IMR-90 (cell line): ENCODE measurements around the gene SIK2. TPM values are rescaled to one million over a fixed set of nuclear protein-coding genes. Genes with fewer than 3 reads are reported as not detected.

Experiments used
- ATAC-seq: fragments of 200-7000 bp; cut with Tn5 transposase; 2 replicates; pipeline ENCODE4 v1.9.1; 2020; ENCODE audit warnings: low read depth, mild to moderate bottlenecking, moderate library complexity
- BruUV-seq: library from RNA; stranded (reverse); fragments of 400-500 nt; replicated peaks from 2 replicates; lab custom pipeline; 2021; lab: Mats Ljungman, UMichigan
- CTCF ChIA-PET: fragments of 300-600 bp; formaldehyde crosslinking; extraction: SDS; loops from one replicate; lab custom pipeline; 2021; ENCODE audit warnings: antibody characterized with exemption; lab: Yijun Ruan, JAX
- POLR2A ChIA-PET: fragments of 300-600 bp; sonication (Branson Sonifier 250); formaldehyde crosslinking; loops from one replicate; lab custom pipeline; 2022; ENCODE audit warnings: antibody characterized with exemption; ENCODE audit not compliant: unreplicated experiment; lab: Charles Lee
- DNase-seq: peaks from one replicate; pipeline ENCODE4 v3.0.0; 2013
- H2AFZ ChIP-seq: replicated peaks from 2 replicates; pipeline ENCODE3; 2013; ENCODE audit warnings: low read length, mild to moderate bottlenecking; ENCODE audit not compliant: poor library complexity
- H2AK5ac ChIP-seq: 2 replicates; pipeline ENCODE4 v1.6.1; 2013; ENCODE audit warnings: low read depth, low read length, inconsistent platforms
- H2AK9ac ChIP-seq: replicated peaks from 2 replicates; pipeline ENCODE3; 2013; ENCODE audit warnings: mild to moderate bottlenecking, low read depth, low read length, moderate library complexity; ENCODE audit not compliant: poor library complexity
- H2BK120ac ChIP-seq: 2 replicates; pipeline ENCODE4 v1.6.1; 2013; ENCODE audit warnings: low read depth, low read length, inconsistent platforms
- H2BK15ac ChIP-seq: 3 replicates; pipeline ENCODE4 v1.6.1; 2013; ENCODE audit warnings: low read depth, low read length, inconsistent platforms
- H2BK20ac ChIP-seq: 2 replicates; pipeline ENCODE4 v1.6.1; 2013; ENCODE audit warnings: low read depth, mild to moderate bottlenecking, inconsistent platforms, low read length, moderate library complexity
- H2BK5ac ChIP-seq: 2 replicates; pipeline ENCODE4 v1.6.1; 2013; ENCODE audit warnings: mild to moderate bottlenecking, low read depth, low read length, inconsistent platforms; ENCODE audit not compliant: poor library complexity, severe bottlenecking
- H3K14ac ChIP-seq: replicated peaks from 2 replicates; pipeline ENCODE4 v1.6.1; 2013; ENCODE audit warnings: low read depth, low read length, inconsistent platforms
- H3K18ac ChIP-seq: 2 replicates; pipeline ENCODE4 v1.6.1; 2013; ENCODE audit warnings: low read depth, low read length, control low read depth
- H3K23ac ChIP-seq: 2 replicates; pipeline ENCODE4 v1.6.1; 2013; ENCODE audit warnings: low read depth, low read length, inconsistent platforms
- H3K27ac ChIP-seq: 2 replicates; pipeline ENCODE4 v1.5.1; 2013; ENCODE audit warnings: mild to moderate bottlenecking, control low read depth, low read length; ENCODE audit not compliant: insufficient read depth
- H3K27me3 ChIP-seq: 2 replicates; pipeline ENCODE4 v1.6.1; 2013; ENCODE audit warnings: low read length; ENCODE audit not compliant: control insufficient read depth, insufficient read depth
- H3K36me3 ChIP-seq: 2 replicates; pipeline ENCODE4 v1.6.1; 2013; ENCODE audit warnings: low read length, mixed read lengths; ENCODE audit not compliant: control insufficient read depth, insufficient read depth
- H3K4ac ChIP-seq: 2 replicates; pipeline ENCODE4 v1.6.1; 2013; ENCODE audit warnings: low read depth, low read length, inconsistent platforms
- H3K4me1 ChIP-seq: 2 replicates; pipeline ENCODE4 v1.6.1; 2013; ENCODE audit warnings: low read length, mixed read lengths; ENCODE audit not compliant: control insufficient read depth, insufficient read depth
- H3K4me2 ChIP-seq: 2 replicates; pipeline ENCODE4 v1.6.1; 2013; ENCODE audit warnings: low read depth, mild to moderate bottlenecking, control low read depth, low read length, moderate library complexity
- H3K4me3 ChIP-seq: 2 replicates; pipeline ENCODE4 v1.5.1; 2013; ENCODE audit warnings: low read depth, mild to moderate bottlenecking, control low read depth, low read length, moderate library complexity; ENCODE audit not compliant: insufficient read depth
- H3K56ac ChIP-seq: 2 replicates; pipeline ENCODE4 v1.6.1; 2013; ENCODE audit warnings: low read length, inconsistent platforms; ENCODE audit not compliant: insufficient read depth; ENCODE audit errors: extremely low read depth
- H3K79me1 ChIP-seq, 2 experiments: 2 replicates each; pipeline ENCODE4 v1.6.1; 2013; ENCODE audit warnings: low read length in 2 of 2, inconsistent platforms in 1 of 2, low read depth in 1 of 2
- H3K9ac ChIP-seq: 2 replicates; pipeline ENCODE4 v1.6.1; 2013; ENCODE audit warnings: low read depth, low read length, control low read depth
- H3K9me1 ChIP-seq: 2 replicates; pipeline ENCODE4 v1.6.1; 2013; ENCODE audit warnings: low read length, inconsistent platforms; ENCODE audit not compliant: insufficient read depth
- H3K9me3 ChIP-seq: 2 replicates; pipeline ENCODE4 v1.6.1; 2013; ENCODE audit warnings: low read length; ENCODE audit not compliant: control insufficient read depth, insufficient read depth
- H4K20me1 ChIP-seq: 2 replicates; pipeline ENCODE4 v1.6.1; 2013; ENCODE audit warnings: low read length, inconsistent platforms; ENCODE audit not compliant: insufficient read depth
- H4K5ac ChIP-seq: 2 replicates; pipeline ENCODE4 v1.6.1; 2013; ENCODE audit warnings: mild to moderate bottlenecking, low read depth, low read length, control low read depth
- H4K8ac ChIP-seq, 2 experiments: 2 replicates each; pipeline ENCODE4 v1.6.1; 2013; ENCODE audit warnings: low read depth in 2 of 2, low read length in 2 of 2, control low read depth in 1 of 2, inconsistent platforms in 1 of 2
- H4K91ac ChIP-seq: 2 replicates; pipeline ENCODE4 v1.6.1; 2013; ENCODE audit warnings: low read depth, low read length, inconsistent platforms; ENCODE audit not compliant: insufficient read depth
- BHLHE40 ChIP-seq: fragments of 150-350 bp; IDR thresholded peaks from 2 replicates; pipeline ENCODE4 v1.6.1; 2016; ENCODE audit warnings: mild to moderate bottlenecking, low read depth, low read length
- CEBPB ChIP-seq: IDR thresholded peaks from 2 replicates; pipeline ENCODE4 v1.6.1; 2012; ENCODE audit warnings: low read depth, low read length, improper control_type of control experiment
- CHD1 ChIP-seq: IDR thresholded peaks from 2 replicates; pipeline ENCODE4 v1.6.1; 2012; ENCODE audit warnings: low read depth, low read length, improper control_type of control experiment
- CTCF ChIP-seq: conservative IDR thresholded peaks from 2 replicates; pipeline ENCODE4 v1.5.1; 2012; ENCODE audit warnings: mild to moderate bottlenecking, low read depth, low read length, improper control_type of control experiment
- ELK1 ChIP-seq: fragments of 150-350 bp; IDR thresholded peaks from 2 replicates; pipeline ENCODE4 v1.6.1; 2016; ENCODE audit warnings: low read depth, mild to moderate bottlenecking, low read length, moderate library complexity, borderline replicate concordance
- FOS ChIP-seq: fragments of 150-350 bp; IDR thresholded peaks from 2 replicates; pipeline ENCODE4 v1.6.1; 2016; ENCODE audit warnings: low read depth, low read length
- MAFK ChIP-seq: IDR thresholded peaks from 2 replicates; pipeline ENCODE4 v1.6.1; 2012; ENCODE audit warnings: low read depth, low read length, improper control_type of control experiment
- MAZ ChIP-seq: IDR thresholded peaks from 2 replicates; pipeline ENCODE4 v1.6.1; 2012; ENCODE audit warnings: low read depth, mild to moderate bottlenecking, low read length, improper control_type of control experiment, moderate library complexity, borderline replicate concordance
- MXI1 ChIP-seq: IDR thresholded peaks from 2 replicates; pipeline ENCODE4 v1.6.1; 2012; ENCODE audit warnings: low read depth, mild to moderate bottlenecking, low read length, moderate library complexity, borderline replicate concordance
- NFE2L2 ChIP-seq: fragments of 150-350 bp; IDR thresholded peaks from 2 replicates; pipeline ENCODE4 v1.6.1; 2016; ENCODE audit warnings: low read depth, mild to moderate bottlenecking, low read length
- POLR2A ChIP-seq: IDR thresholded peaks from 2 replicates; pipeline ENCODE4 v1.6.1; 2012; ENCODE audit warnings: mild to moderate bottlenecking, low read depth, low read length
- RAD21 ChIP-seq: IDR thresholded peaks from 2 replicates; pipeline ENCODE4 v1.6.1; 2012; ENCODE audit warnings: low read length, improper control_type of control experiment
- RCOR1 ChIP-seq: IDR thresholded peaks from 2 replicates; pipeline ENCODE4 v1.6.1; 2012; ENCODE audit warnings: mild to moderate bottlenecking, low read length, improper control_type of control experiment; ENCODE audit not compliant: insufficient replicate concordance
- RFX5 ChIP-seq: IDR thresholded peaks from 2 replicates; pipeline ENCODE4 v1.8.0; 2012; ENCODE audit warnings: low read depth, mild to moderate bottlenecking, low read length, moderate library complexity
- SMC3 ChIP-seq: fragments of 150-350 bp; IDR thresholded peaks from 2 replicates; pipeline ENCODE4 v1.6.1; 2016; ENCODE audit warnings: low read depth, mild to moderate bottlenecking, antibody characterized with exemption, low read length, moderate library complexity
- USF2 ChIP-seq: fragments of 150-350 bp; IDR thresholded peaks from 2 replicates; pipeline ENCODE4 v1.6.1; 2017; ENCODE audit warnings: mild to moderate bottlenecking, antibody characterized with exemption, low read length, low read depth
- WGBS, 2 experiments: methylation state at CpG; one replicate each; pipeline versions ENCODE4 v1.1.5 to v1.1.7; 2013; ENCODE audit warnings: missing lambda C conversion rate in 2 of 2; ENCODE audit not compliant: insufficient read length in 1 of 2; ENCODE audit errors: extremely low coverage in 2 of 2; 5-methylcytosine and 5-hydroxymethylcytosine counted together
- dilution Hi-C: fragments of 300-500 bp; cut with HindIII; formaldehyde crosslinking; loops from one replicate; pipeline ENCODE4 v1.14.3; 2018; ENCODE audit warnings: low sequenced_read_pairs; ENCODE audit not compliant: unreplicated experiment
- in situ Hi-C: fragments of 300-500 bp; cut with MboI; formaldehyde crosslinking; loops from 3 replicates; pipeline ENCODE4 v1.14.3; 2019; ENCODE audit warnings: low sequenced_read_pairs, inconsistent platforms, mixed read lengths
- intact Hi-C: fragments of 100-400 bp; cut with micrococcal nuclease; formaldehyde crosslinking; loops from 2 replicates; pipeline ENCODE4 v1.10.0; 2022
- polyA plus RNA-seq, 3 experiments: library from polyadenylated mRNA; depleted of rRNA; stranded (reverse); fragments of >200 nt; gene quantifications; 2 replicates each; pipeline ENCODE4 v1.2.3, GENCODE V29; 2012; ENCODE audit warnings: low replicate concordance in 1 of 3
- total RNA-seq: library from RNA; depleted of rRNA; stranded (reverse); fragments of >200 nt; gene quantifications from 2 replicates; pipeline ENCODE4 v1.2.3, GENCODE V29; 2012

SIK2 gene
- total and polyA plus RNA-seq, 2 of the 4 experiments (the other 2 are of a cell fraction) = 7.9 to 10.4 TPM

- no peak overlapping the region for H2BK120ac ChIP-seq
- TF ChIP-seq RFX5 = no peak
- no peak for TF ChIP-seq BHLHE40
- TF ChIP-seq FOS = no peak
- no peak for TF ChIP-seq MAZ
- no peak for TF ChIP-seq MAFK
- TF ChIP-seq CHD1 = no peak
- TF ChIP-seq RCOR1 = no peak
- TF ChIP-seq NFE2L2 = no peak
- TF ChIP-seq MXI1 = no peak
- TF ChIP-seq CEBPB = no peak
- no peak for TF ChIP-seq CTCF
- TF ChIP-seq USF2 = no peak
- no peak for TF ChIP-seq POLR2A
- no peak for TF ChIP-seq ELK1
- no peak for TF ChIP-seq RAD21
- no peak for TF ChIP-seq SMC3
- no peaks in the 10 kb centered on the region for H4K20me1 ChIP-seq
- H3K9me3 ChIP-seq = no peaks in the 10 kb centered on the region
- in situ Hi-C loops (loop anchor here (25.0 kb wide), 1 partner anchor 391 kb away; no protein-coding TSS in a partner anchor), intact Hi-C loops (loop anchor here (10.0 kb wide), 1 partner anchor 142 kb away; no protein-coding TSS in a partner anchor), dilution Hi-C loops (no loop called here)
- H4K8ac ChIP-seq = no peak overlapping the region
- no peak overlapping the region for H3K18ac ChIP-seq
- no TSS peak for BruUV-seq
- no peak overlapping the region for H3K4me2 ChIP-seq
- H4K5ac ChIP-seq = no peak overlapping the region
- ATAC-seq (no peak), DNase-seq (no peak)
- no peak overlapping the region for H3K14ac ChIP-seq
- no peak overlapping the region for H3K23ac ChIP-seq
- no peak overlapping the region for H2BK5ac ChIP-seq
- no peak overlapping the region for H3K56ac ChIP-seq
- no peak overlapping the region for H3K4ac ChIP-seq
- H4K91ac ChIP-seq = no peak overlapping the region
- no peak overlapping the region for H3K4me3 ChIP-seq
- no peak overlapping the region for H2AFZ ChIP-seq
- H3K9me1 ChIP-seq = no peaks in the 10 kb centered on the region
- POLR2A ChIA-PET = no interaction called here
- H3K27me3 ChIP-seq = no peaks in the 10 kb centered on the region
- no CpG with 5 or more reads among the region's 1 CpG for WGBS, 2 experiments
- no peak overlapping the region for H2AK5ac ChIP-seq
- no peaks in the 10 kb centered on the region for H3K79me1 ChIP-seq
- no peak overlapping the region for H3K27ac ChIP-seq
- H3K36me3 ChIP-seq = no peaks in the 10 kb centered on the region
- CTCF ChIA-PET = interaction anchor here (0.9 kb wide), 1 partner anchor 181 kb away, joined by 3 read pairs; no protein-coding TSS in a partner anchor
- no peak overlapping the region for H2AK9ac ChIP-seq
- no peaks in the 10 kb centered on the region for H3K4me1 ChIP-seq
- H2BK20ac ChIP-seq = no peak overlapping the region
- H3K9ac ChIP-seq = no peak overlapping the region
- H2BK15ac ChIP-seq = no peak overlapping the region
Observed at GRCh38 chr11:111596319-111596718, 5.9 kb upstream of the SIK2 start.
